Activated CD4-positive, alpha-beta memory T cell treated with anti-CD3 and anti-CD28 coated beads, Interleukin-2, amount 10 ng/mL, durations not matched to agents 7 days and 5 days (primary cell): ENCODE results near the gene BEST4. TPM values are rescaled to one million over a fixed set of nuclear protein-coding genes. Genes with fewer than 3 reads are reported as not detected.
"Not testable (repeated sequence)": the region's sequence is repeated elsewhere in the genome, so short reads cannot be mapped to it uniquely, and the experiment has no call there.

Experiments
- CTCF ChIA-PET: fragments of 350-600 bp; sonication (Branson Sonifier 250); formaldehyde crosslinking; loops from one replicate; lab custom pipeline; 2021; ENCODE audit warnings: antibody characterized with exemption, inconsistent platforms; lab: Charles Lee
- POLR2A ChIA-PET: fragments of 350-600 bp; sonication (Branson Sonifier 250); formaldehyde crosslinking; loops from one replicate; lab custom pipeline; 2021; ENCODE audit warnings: antibody characterized with exemption; lab: Charles Lee
- DNase-seq: peaks from one replicate; pipeline ENCODE4 v3.0.0-alpha.2; 2020
- H3K27ac Mint-ChIP-seq: one replicate; pipeline ENCODE4 v1.8.0; 2021; ENCODE audit warnings: mild to moderate bottlenecking, mixed read lengths
- H3K27me3 Mint-ChIP-seq: one replicate; pipeline ENCODE4 v1.8.0; 2021; ENCODE audit warnings: mixed read lengths
- H3K36me3 Mint-ChIP-seq: one replicate; pipeline ENCODE4 v1.8.0; 2021; ENCODE audit warnings: low read depth, mixed read lengths
- H3K4me1 Mint-ChIP-seq: one replicate; pipeline ENCODE4 v1.8.0; 2021; ENCODE audit warnings: mixed read lengths
- H3K4me3 Mint-ChIP-seq: one replicate; pipeline ENCODE4 v1.8.0; 2021; ENCODE audit warnings: mild to moderate bottlenecking, mixed read lengths
- H3K9me3 Mint-ChIP-seq: one replicate; pipeline ENCODE4 v1.8.0; 2021; ENCODE audit warnings: mixed read lengths
- total RNA-seq, 2 experiments: library from RNA; stranded (reverse); gene quantifications; one replicate each; pipeline ENCODE4 v1.2.3, GENCODE V29; 2021

BEST4 gene
- total RNA-seq, 2 experiments from 2014 or later: 1.0 to 1.3 TPM

DNA sequence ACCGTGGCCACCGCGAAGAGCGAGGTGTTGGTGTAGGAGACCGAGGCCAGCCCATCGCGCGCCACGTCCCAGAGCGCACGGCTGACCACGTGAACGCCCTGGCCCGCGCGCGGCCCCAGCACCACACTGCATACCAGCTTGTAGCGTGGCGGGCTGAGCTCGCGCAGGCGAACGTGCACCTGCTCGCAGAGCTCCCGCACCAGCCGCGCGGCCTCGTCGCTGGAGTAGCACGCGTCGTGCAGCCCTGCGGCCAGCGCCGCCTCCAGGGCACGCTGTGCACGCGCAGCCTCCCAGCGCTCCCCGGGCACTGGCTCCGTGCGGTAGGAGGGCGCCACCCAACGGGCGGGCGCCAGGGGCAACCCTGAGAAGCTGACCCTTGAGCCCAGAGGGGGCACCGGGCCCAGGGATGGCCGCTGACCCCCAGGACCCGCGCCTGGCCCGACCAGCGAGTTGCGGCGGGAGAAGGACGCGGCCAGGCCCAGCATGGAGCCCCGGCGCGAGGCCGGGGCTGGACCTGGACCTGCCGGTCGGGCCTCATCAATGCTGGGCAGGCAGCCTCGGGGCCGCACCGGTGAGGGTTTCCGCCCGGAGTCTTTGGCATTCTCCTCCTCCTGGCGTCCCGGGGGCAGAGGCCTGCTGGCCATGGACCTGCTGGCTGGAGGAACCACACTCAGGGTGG is 18.2 kb upstream of the BEST4 start:
- H3K4me3 Mint-ChIP-seq: no peak overlapping the region
- peak overlapping the region; percentile 98 for H3K27ac Mint-ChIP-seq
- no peaks in the 10 kb centered on the region for H3K9me3 Mint-ChIP-seq
- peaks cover 87% of the 10 kb centered on the region for H3K4me1 Mint-ChIP-seq
- ChIA-PET POLR2A (interaction anchor here (0.9 to 16.4 kb wide), 11 partner anchors 8 to 534 kb away, joined by 3 to 960 read pairs (median 23); partner anchors contain the start of genes BEST4, MUTYH, RNU5D-1 and RPS8), CTCF (interaction anchor here (0.9 to 7.3 kb wide), 3 partner anchors 14 to 75 kb away, joined by 3 to 66 read pairs (median 3); partner anchors contain the start of gene RNU5D-1)
- no peak for DNase-seq
- H3K27me3 Mint-ChIP-seq: no peaks in the 10 kb centered on the region
- H3K36me3 Mint-ChIP-seq: peaks cover 65% of the 10 kb centered on the region

DNA sequence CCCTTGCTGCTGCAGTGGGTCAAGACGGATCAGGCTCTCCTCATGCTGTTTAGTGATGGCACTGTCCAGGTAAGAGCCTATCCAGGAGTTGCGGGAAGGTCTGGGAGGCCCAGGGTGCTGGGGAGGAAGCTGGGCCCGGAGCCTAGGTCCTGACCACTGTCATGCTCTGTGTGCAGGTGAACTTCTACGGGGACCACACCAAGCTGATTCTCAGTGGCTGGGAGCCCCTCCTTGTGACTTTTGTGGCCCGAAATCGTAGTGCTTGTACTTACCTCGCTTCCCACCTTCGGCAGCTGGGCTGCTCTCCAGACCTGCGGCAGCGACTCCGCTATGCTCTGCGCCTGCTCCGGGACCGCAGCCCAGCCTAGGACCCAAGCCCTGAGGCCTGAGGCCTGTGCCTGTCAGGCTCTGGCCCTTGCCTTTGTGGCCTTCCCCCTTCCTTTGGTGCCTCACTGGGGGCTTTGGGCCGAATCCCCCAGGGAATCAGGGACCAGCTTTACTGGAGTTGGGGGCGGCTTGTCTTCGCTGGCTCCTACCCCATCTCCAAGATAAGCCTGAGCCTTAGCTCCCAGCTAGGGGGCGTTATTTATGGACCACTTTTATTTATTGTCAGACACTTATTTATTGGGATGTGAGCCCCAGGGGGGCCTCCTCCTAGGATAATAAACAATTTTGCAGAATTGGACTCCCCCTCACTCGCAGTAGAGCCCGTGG is 17.5 kb upstream of the BEST4 start:
- no peak for DNase-seq

DNA sequence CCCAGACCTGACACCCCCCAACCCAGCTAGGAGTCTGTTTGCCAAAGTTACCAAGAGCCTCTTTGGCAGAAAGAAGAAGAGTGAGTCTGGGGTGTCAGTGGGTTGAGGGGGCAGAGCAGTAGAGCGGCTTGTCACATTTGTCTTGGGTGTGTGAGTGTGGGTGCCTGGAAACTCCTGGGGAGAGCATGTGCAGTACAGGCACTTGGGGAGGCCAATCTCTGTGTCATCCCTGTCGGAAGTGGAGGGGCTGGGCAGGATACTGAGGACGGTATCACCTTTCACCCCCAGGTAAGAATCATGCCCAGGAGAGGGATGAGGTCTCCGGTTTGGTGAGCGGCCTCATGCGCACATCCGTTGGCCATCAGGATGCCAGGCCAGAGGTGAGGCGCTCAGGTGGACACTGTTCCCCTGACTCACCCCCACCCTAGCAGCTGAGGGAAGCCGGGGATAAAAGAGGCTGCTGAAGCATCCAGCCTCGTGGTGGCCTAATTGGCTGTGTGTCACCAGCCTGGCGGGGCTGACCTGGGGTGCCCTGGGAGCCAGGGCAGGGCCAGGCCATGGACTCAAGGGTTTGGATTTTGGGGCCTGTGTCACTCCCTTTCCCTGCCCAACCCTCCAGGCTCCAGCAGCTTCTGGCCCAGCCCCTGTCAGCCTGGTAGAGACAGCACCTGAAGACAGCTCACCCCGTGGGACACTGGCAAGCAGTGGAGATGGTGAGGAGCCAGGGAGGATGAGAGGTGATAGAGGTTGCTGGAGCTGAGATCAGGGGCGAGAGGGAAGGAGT is 15.5 kb upstream of the BEST4 start:
- Mint-ChIP-seq H3K36me3 (peaks cover 58% of the 10 kb centered on the region), H3K27me3 (no peaks in the 10 kb centered on the region), H3K4me1 (peaks cover 72% of the 10 kb centered on the region), H3K9me3 (no peaks in the 10 kb centered on the region), H3K4me3 (peak overlapping the region; percentile 90), H3K27ac (peak overlapping the region; percentile 58)
- ChIA-PET POLR2A (interaction anchor here (0.6 to 16.4 kb wide), 5 partner anchors 8 to 73 kb away, joined by 3 to 960 read pairs (median 63); partner anchors contain the start of genes BTBD19, RNU5D-1 and RPS8), CTCF (no interaction called here)
- DNase-seq: no peak

More for the DNA sequence above, 17.5 kb upstream of the BEST4 start:
- no peaks in the 10 kb centered on the region for H3K9me3 Mint-ChIP-seq
- POLR2A ChIA-PET: interaction anchor here (0.9 to 16.4 kb wide), 7 partner anchors 8 to 207 kb away, joined by 4 to 960 read pairs (median 23); partner anchors contain the start of genes RNU5D-1, RPS8 and UROD
- no peaks in the 10 kb centered on the region for H3K27me3 Mint-ChIP-seq
- H3K27ac Mint-ChIP-seq: peak overlapping the region; percentile 74
- H3K36me3 Mint-ChIP-seq: peaks cover 65% of the 10 kb centered on the region
- CTCF ChIA-PET: interaction anchor here (0.9 to 7.3 kb wide), 3 partner anchors 12 to 20 kb away, joined by 3 to 66 read pairs (median 3); no protein-coding TSS in a partner anchor
- no peak overlapping the region for H3K4me3 Mint-ChIP-seq
- H3K4me1 Mint-ChIP-seq: peaks cover 82% of the 10 kb centered on the region

DNA sequence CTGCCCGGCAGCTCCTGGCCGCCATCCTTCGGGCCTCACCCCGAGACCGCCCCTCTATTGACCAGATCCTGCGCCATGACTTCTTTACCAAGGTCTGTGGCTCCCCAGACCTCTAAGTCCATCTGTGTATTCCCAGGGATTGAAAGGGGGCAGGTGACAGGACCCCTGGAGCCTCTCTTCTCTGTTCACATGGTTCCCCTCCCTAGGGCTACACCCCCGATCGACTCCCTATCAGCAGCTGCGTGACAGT is 15.0 kb upstream of the BEST4 start:
- Mint-ChIP-seq H3K27ac (peak overlapping the region; percentile 58), H3K36me3 (peaks cover 58% of the 10 kb centered on the region), H3K9me3 (no peaks in the 10 kb centered on the region), H3K27me3 (no peaks in the 10 kb centered on the region), H3K4me1 (peaks cover 72% of the 10 kb centered on the region), H3K4me3 (peak overlapping the region; percentile 90)
- ChIA-PET POLR2A (interaction anchor here (0.6 to 16.4 kb wide), 6 partner anchors 8 to 81 kb away, joined by 3 to 960 read pairs (median 54); partner anchors contain the start of genes BTBD19, RNU5D-1 and RPS8), CTCF (no interaction called here)
- no peak for DNase-seq

DNA sequence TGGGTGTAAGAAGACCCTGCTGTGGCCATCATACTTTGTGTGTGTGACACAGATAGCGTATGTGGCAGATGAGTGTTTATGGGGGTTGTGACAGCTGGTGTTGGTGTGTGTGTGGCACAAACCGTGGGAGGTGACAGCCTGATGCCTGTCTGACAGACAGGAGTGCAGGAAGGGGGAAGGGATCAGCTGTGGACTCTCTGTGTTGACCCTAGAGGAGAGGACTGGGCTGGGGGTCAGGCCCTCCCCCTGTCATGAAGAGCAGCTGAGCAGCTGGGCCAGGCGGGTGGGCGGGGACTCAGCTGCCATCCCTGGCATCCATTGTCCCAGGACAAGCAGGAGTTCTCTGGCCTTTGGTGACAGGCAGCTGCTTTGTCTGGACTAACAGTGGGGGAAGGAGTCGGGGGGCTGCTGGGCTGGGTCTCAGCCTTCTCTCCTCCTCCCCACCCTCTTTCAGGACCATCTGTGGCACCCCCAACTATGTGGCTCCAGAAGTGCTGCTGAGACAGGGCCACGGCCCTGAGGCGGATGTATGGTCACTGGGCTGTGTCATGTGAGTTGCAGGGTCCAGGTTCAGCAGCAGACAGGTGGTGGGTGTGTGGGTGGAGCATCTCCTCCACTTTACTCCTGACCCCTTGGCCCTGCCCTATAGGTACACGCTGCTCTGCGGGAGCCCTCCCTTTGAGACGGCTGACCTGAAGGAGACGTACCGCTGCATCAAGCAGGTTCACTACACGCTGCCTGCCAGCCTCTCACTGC is 14.5 kb upstream of the BEST4 start:
- peak overlapping the region; percentile 90 for H3K4me3 Mint-ChIP-seq
- DNase-seq: no peak
- CTCF ChIA-PET: interaction anchor here (0.6 to 6.4 kb wide), 2 partner anchors 17 to 546 kb away, joined by 5 to 76 read pairs; no protein-coding TSS in a partner anchor
- no peaks in the 10 kb centered on the region for H3K9me3 Mint-ChIP-seq
- peaks cover 58% of the 10 kb centered on the region for H3K36me3 Mint-ChIP-seq
- H3K27ac Mint-ChIP-seq: peak overlapping the region; percentile 96
- H3K27me3 Mint-ChIP-seq: no peaks in the 10 kb centered on the region
- POLR2A ChIA-PET: interaction anchor here (0.6 to 16.4 kb wide), 8 partner anchors 9 to 184 kb away, joined by 3 to 960 read pairs (median 32); partner anchors contain the start of genes BTBD19, EIF2B3, RNU5D-1 and RPS8
- peaks cover 67% of the 10 kb centered on the region for H3K4me1 Mint-ChIP-seq

DNA sequence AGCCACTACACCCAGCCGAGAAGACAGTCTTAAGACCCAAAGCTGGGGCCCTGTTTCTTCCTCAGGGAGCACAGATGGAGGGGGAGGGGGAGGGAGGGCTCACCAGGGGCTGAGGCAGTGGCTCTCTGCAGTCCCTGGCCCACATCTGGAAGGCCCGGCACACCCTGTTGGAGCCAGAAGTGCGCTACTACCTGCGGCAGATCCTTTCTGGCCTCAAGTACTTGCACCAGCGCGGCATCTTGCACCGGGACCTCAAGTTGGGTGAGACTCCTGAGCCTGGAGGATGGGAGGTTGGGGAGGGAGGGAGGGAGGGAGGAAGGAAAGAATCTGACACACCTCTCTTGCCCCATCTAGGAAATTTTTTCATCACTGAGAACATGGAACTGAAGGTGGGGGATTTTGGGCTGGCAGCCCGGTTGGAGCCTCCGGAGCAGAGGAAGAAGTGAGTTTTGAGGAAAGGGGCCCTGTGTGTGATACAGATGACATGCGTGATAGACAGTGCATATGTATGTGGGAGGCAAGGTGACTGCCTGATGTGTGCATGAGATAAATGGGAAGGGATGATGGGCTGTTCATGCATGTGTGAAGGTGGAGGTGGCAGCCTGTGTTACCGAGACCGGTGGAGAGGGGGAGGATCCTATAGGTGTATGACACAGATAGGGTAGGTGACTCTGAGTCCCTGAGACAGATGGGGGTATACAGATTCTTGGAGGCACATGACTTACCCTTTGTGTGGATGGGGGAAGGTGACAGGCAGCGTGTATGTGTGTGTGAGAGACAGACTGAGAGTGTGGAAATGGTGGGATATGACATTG is 13.7 kb upstream of the BEST4 start:
- Mint-ChIP-seq H3K9me3 (no peaks in the 10 kb centered on the region), H3K27me3 (no peaks in the 10 kb centered on the region), H3K36me3 (peaks cover 52% of the 10 kb centered on the region), H3K27ac (peak overlapping the region; percentile 96), H3K4me1 (peaks cover 59% of the 10 kb centered on the region), H3K4me3 (peak overlapping the region; percentile 90)
- no peak for DNase-seq
- ChIA-PET CTCF (interaction anchor here (0.6 to 6.4 kb wide), 7 partner anchors 8 to 547 kb away, joined by 5 to 76 read pairs (median 16); partner anchors contain the start of genes BEST4 and BTBD19), POLR2A (interaction anchor here (0.6 to 16.4 kb wide), 16 partner anchors 8 to 538 kb away, joined by 3 to 960 read pairs (median 14); partner anchors contain the start of genes BTBD19, EIF2B3, HECTD3 and MUTYH)

DNA sequence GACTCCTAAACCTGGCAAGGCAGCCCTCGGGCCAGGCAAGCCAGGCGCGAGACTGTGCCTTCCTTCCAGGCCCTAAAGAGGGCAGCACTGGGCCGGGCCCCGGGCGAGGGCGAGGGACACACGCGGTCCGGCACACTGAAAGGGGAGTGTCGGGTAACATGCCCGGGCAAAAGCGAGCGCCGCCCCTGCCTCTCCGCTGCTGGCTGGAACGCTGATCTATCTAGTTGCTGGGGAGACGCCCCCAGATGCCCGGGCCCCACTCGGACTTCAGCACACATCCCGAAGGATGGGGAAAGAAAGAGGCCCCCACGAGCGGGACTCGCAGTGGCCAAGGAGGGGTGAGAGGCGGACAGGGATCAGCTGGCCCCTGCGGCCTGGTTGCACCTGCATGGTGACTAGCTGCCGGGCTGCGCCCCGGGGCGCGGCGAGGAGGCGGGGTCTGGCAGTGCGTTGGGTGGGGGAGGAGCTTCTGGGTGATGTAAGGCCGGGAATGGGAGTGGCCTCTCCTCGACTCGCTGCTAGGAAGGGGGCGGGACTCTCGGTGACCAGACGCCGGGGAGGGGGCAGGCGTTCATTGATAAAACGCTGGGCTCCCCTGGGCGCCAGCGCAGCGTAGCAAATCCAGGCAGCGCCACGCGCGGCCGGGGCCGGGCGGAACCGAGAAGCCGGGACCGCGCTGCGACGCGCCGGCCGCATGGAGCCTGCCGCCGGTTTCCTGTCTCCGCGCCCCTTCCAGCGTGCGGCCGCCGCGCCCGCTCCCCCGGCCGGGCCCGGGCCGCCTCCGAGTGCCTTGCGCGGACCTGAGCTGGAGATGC is 12.0 kb upstream of the BEST4 start, which contains the start of gene PLK3:
TSS of gene PLK3 (plus strand) at position 608 of the 815 bp plus-strand sequence. CDS start at position 695, 87 bp downstream.
- peaks cover 40% of the 10 kb centered on the region for H3K36me3 Mint-ChIP-seq
- DNase-seq: peak; percentile 98
- CTCF ChIA-PET: interaction anchor here (0.6 to 6.4 kb wide), 24 partner anchors 10 to 1503 kb away, joined by 3 to 76 read pairs (median 4); partner anchors contain the start of genes BEST4, BTBD19, HECTD3 and LRRC41
- H3K4me3 Mint-ChIP-seq: peak within 1 kb of the TSS; percentile 90
- peaks cover 47% of the 10 kb centered on the region for H3K4me1 Mint-ChIP-seq
- H3K27ac Mint-ChIP-seq: peak within 1 kb of the TSS; percentile 98
- POLR2A ChIA-PET: interaction anchor here (0.7 to 16.4 kb wide), 25 partner anchors 10 to 700 kb away, joined by 3 to 960 read pairs (median 4); partner anchors contain the start of genes BTBD19, CCDC163, EIF2B3 and HECTD3
- no peaks in the 10 kb centered on the region for H3K9me3 Mint-ChIP-seq
- H3K27me3 Mint-ChIP-seq: no peaks in the 10 kb centered on the region

DNA sequence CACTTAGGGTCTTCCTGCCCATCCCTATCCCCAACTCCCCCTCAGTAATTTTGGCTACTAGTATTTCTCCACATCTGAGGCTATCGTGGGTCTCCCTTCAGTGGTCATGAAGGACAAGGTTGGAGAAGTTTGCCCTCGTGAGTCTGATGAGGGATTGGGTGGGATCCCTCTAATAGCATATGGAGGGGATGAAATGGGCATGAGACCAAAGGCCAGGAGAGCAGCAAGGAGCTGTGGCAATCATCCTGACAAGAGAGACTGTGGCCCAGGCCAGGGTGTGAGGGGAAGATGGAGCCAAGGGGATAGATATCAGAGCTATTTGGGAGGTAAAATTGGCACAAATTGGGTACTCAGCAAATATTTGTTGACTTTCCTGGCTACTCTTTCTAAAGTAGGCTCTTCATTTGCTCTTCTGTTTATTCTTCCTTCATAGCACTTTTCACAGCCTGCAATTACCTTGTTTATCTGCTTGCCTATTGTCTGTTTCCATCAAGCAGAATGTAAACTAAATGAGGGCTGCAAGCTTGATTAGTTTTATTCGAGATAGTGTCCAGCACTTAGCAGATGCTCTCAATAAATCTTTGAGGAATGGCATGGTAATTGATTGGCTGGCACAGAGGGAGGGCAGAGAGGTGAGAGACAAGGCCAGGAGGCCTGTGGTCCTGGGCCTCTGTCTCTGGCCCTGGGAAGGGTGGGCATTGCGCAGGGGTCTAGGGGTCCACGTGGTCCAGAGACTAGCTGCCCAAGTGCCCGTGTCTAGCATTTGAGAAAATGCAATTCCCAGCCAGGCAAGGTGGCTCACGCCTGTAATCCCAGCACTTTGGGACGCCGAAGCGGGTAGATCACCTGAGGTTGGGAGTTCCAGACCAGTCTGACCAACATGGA is 10.8 kb upstream of the BEST4 start:
- H3K4me1 Mint-ChIP-seq: peaks cover 36% of the 10 kb centered on the region
- peaks cover 28% of the 10 kb centered on the region for H3K36me3 Mint-ChIP-seq
- H3K27me3 Mint-ChIP-seq: no peaks in the 10 kb centered on the region
- H3K4me3 Mint-ChIP-seq: no peak overlapping the region
- H3K27ac Mint-ChIP-seq: peak overlapping the region; percentile 98
- ChIA-PET POLR2A (interaction anchor here (1.2 to 16.4 kb wide), 9 partner anchors 10 to 212 kb away, joined by 3 to 960 read pairs (median 19); partner anchors contain the start of genes BTBD19, EIF2B3, HECTD3 and RNU5D-1), CTCF (interaction anchor here (0.7 to 6.4 kb wide), 8 partner anchors 10 to 213 kb away, joined by 3 to 76 read pairs (median 8); partner anchors contain the start of genes BTBD19, HECTD3 and UROD)
- no peaks in the 10 kb centered on the region for H3K9me3 Mint-ChIP-seq
- DNase-seq: no peak

DNA sequence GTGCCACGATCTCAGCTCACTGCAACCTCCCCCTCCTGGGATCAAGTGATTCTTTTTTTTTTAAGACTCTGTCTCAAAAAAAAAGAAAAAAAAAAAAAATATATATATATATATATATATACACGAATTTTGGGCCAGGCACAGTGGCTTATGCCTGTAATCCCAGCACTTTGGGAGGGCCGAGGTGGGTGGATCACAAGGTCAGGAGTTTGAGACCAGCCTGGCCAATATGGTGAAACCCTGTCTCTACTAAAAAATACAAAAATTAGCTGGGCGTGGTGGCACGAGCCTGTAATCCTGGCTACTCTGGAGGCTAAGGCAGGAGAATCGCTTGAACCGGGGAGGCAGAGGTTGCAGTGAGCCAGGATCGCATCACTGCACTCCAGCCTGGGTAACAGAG is 9.9 kb upstream of the BEST4 start:
- H3K27me3 Mint-ChIP-seq, H3K9me3 Mint-ChIP-seq, DNase-seq, H3K27ac Mint-ChIP-seq, H3K4me3 Mint-ChIP-seq: not testable (repeated sequence)
- Mint-ChIP-seq H3K4me1 (peaks cover 29% of the 10 kb centered on the region), H3K36me3 (peaks cover 20% of the 10 kb centered on the region)
- CTCF ChIA-PET: interaction anchor here (2.7 to 6.4 kb wide), 3 partner anchors 11 to 22 kb away, joined by 11 to 76 read pairs (median 16); partner anchors contain the start of gene BTBD19
- POLR2A ChIA-PET: interaction anchor here (1.3 to 16.4 kb wide), 6 partner anchors 12 to 76 kb away, joined by 5 to 960 read pairs (median 18); partner anchors contain the start of gene RNU5D-1
